HCT116 (cell line): Measurements from ENCODE around the gene NTSR1. TPM values are rescaled to one million over a fixed set of nuclear protein-coding genes. Genes with fewer than 3 reads are reported as not detected.

Experiments used
- ATAC-seq: fragments of 200-7000 bp; cut with Tn5 transposase; 2 replicates; pipeline ENCODE4 v1.9.1; 2020; ENCODE audit warnings: mild to moderate bottlenecking, moderate library complexity
- BruUV-seq: library from RNA; stranded (reverse); fragments of 400-500 nt; replicated peaks from 2 replicates; lab custom pipeline; 2021; lab: Mats Ljungman, UMichigan
- CTCF ChIA-PET: fragments of 300-600 bp; sonication (Branson Sonifier 250); formaldehyde crosslinking; loops from one replicate; lab custom pipeline; 2021; ENCODE audit warnings: antibody characterized with exemption; lab: Charles Lee
- POLR2A ChIA-PET: fragments of 300-600, 350-600 bp; sonication (Branson Sonifier 250); formaldehyde crosslinking; loops from one replicate; lab custom pipeline; 2021; ENCODE audit warnings: antibody characterized with exemption; lab: Charles Lee
- RAD21 ChIA-PET, 2 experiments: fragments of 300-600 bp; sonication (Branson Sonifier 250); formaldehyde crosslinking; loops; one replicate each; lab custom pipeline; 2023; ENCODE audit warnings: low total read pairs in 2 of 2; ENCODE audit not compliant: uncharacterized antibody in 2 of 2, unreplicated experiment in 2 of 2, low non-redundant PET in 1 of 2; lab: Charles Lee
- DNase-seq: peaks from one replicate; pipeline ENCODE4 v3.0.0-alpha.2; 2010; ENCODE audit warnings: low read depth, low spot score
- H2AFZ ChIP-seq: fragments of 200-600 bp; shearing (Covaris generic), sonication (generic); 2 replicates; pipeline ENCODE4 v1.6.1; 2017; ENCODE audit warnings: low read depth, mixed run types, mixed read lengths, antibody characterized with exemption, low read length; ENCODE audit not compliant: poor library complexity, severe bottlenecking
- H3K27ac ChIP-seq: 2 replicates; pipeline ENCODE4 v1.5.1; 2012; ENCODE audit warnings: low read depth, low read length
- H3K27me3 ChIP-seq: fragments of 200-600 bp; sonication (generic); 2 replicates; pipeline ENCODE4 v1.6.1; 2016; ENCODE audit warnings: mixed run types, low read length, mixed read lengths; ENCODE audit not compliant: insufficient read depth
- H3K36me3 ChIP-seq, 2 experiments: fragments of 200-500 bp in 1 of 2; fragments of 200-600 bp in 1 of 2; sonication (Bioruptor generic) in 1 of 2; sonication (generic) in 1 of 2; 2 replicates each; pipeline versions ENCODE4 v1.5.1 to v1.6.1; 2014 to 2016; ENCODE audit warnings: low read length in 2 of 2, inconsistent platforms in 1 of 2, mixed read lengths in 1 of 2, mixed run types in 1 of 2; ENCODE audit not compliant: insufficient read depth in 2 of 2, control insufficient read depth in 1 of 2
- H3K4me1 ChIP-seq, 2 experiments: fragments of 200-600 bp in 1 of 2; sonication (generic) in 1 of 2; 2 replicates each; pipeline versions ENCODE4 v1.5.1 to v1.6.1; 2012 to 2017; ENCODE audit warnings: low read length in 2 of 2, inconsistent platforms in 1 of 2, mild to moderate bottlenecking in 1 of 2, mixed read lengths in 1 of 2, mixed run types in 1 of 2, moderate library complexity in 1 of 2; ENCODE audit not compliant: insufficient read depth in 2 of 2, control insufficient read depth in 1 of 2
- H3K4me2 ChIP-seq: fragments of 200-600 bp; sonication (generic); 2 replicates; pipeline ENCODE4 v1.6.1; 2017; ENCODE audit warnings: mixed run types, low read length, mixed read lengths
- H3K4me3 ChIP-seq, 2 experiments: fragments of 200-600 bp in 1 of 2; sonication (generic) in 1 of 2; replicated peaks in 1 of 2; 2 replicates each; pipeline ENCODE4 v1.5.1; 2011 to 2016; ENCODE audit warnings: low read length in 2 of 2, control low read depth in 1 of 2, low read depth in 1 of 2, mild to moderate bottlenecking in 1 of 2, mixed read lengths in 1 of 2, mixed run types in 1 of 2
- H3K79me2 ChIP-seq: fragments of 200-600 bp; sonication (generic); 2 replicates; pipeline ENCODE4 v1.6.1; 2017; ENCODE audit warnings: mild to moderate bottlenecking, mixed run types, low read length, moderate library complexity, mixed read lengths; ENCODE audit not compliant: insufficient read depth
- H3K9ac ChIP-seq: fragments of 200-600 bp; sonication (generic); 2 replicates; pipeline ENCODE4 v1.6.1; 2016; ENCODE audit warnings: low read length, mixed read lengths
- H3K9me2 ChIP-seq: fragments of 200-600 bp; sonication (generic), shearing (Covaris generic); 2 replicates; pipeline ENCODE4 v1.6.1; 2017; ENCODE audit warnings: mixed run types, mild to moderate bottlenecking, moderate library complexity; ENCODE audit not compliant: insufficient read depth
- H3K9me3 ChIP-seq, 2 experiments: fragments of 200-500 bp in 1 of 2; fragments of 200-600 bp in 1 of 2; sonication (Bioruptor generic) in 1 of 2; sonication (generic) in 1 of 2; 2 replicates each; pipeline ENCODE4 v1.6.1; 2014 to 2017; ENCODE audit warnings: low read length in 2 of 2, mixed read lengths in 2 of 2, inconsistent platforms in 1 of 2, low read depth in 1 of 2, mild to moderate bottlenecking in 1 of 2, mixed run types in 1 of 2, moderate library complexity in 1 of 2; ENCODE audit not compliant: control insufficient read depth in 1 of 2, insufficient read depth in 1 of 2
- H4K20me1 ChIP-seq: fragments of 200-600 bp; sonication (generic), shearing (Covaris generic); 2 replicates; pipeline ENCODE4 v1.6.1; 2017; ENCODE audit warnings: mixed run types, mild to moderate bottlenecking, moderate library complexity; ENCODE audit not compliant: insufficient read depth
- CBX3 ChIP-seq: IDR thresholded peaks from 2 replicates; pipeline ENCODE4 v1.6.1; 2012; ENCODE audit warnings: low read depth
- CEBPB ChIP-seq: IDR thresholded peaks from 2 replicates; pipeline ENCODE4 v1.6.1; 2012; ENCODE audit warnings: low read depth
- EGR1 ChIP-seq: IDR thresholded peaks from 2 replicates; pipeline ENCODE4 v1.6.1; 2012; ENCODE audit warnings: low read depth
- ELF1 ChIP-seq: IDR thresholded peaks from 2 replicates; pipeline ENCODE4 v1.6.1; 2012; ENCODE audit warnings: low read depth, borderline replicate concordance
- EZH2 ChIP-seq: fragments of 200-600 bp; sonication (generic); IDR thresholded peaks from 2 replicates; pipeline ENCODE4 v1.6.1; 2017; ENCODE audit warnings: antibody characterized with exemption, mixed run types
- FOSL1 ChIP-seq: IDR thresholded peaks from 2 replicates; pipeline ENCODE4 v1.6.1; 2012; ENCODE audit warnings: low read depth
- POLR2A ChIP-seq: IDR thresholded peaks from 2 replicates; pipeline ENCODE4 v1.7.0; 2011; ENCODE audit warnings: borderline replicate concordance; ENCODE audit not compliant: insufficient read depth, insufficient read length; ENCODE audit errors: extremely low read depth
- POLR2AphosphoS5 ChIP-seq: IDR thresholded peaks from 2 replicates; pipeline ENCODE4 v1.6.1; 2011; ENCODE audit warnings: mild to moderate bottlenecking, low read depth, low read length, moderate library complexity
- SP1 ChIP-seq: IDR thresholded peaks from 2 replicates; pipeline ENCODE4 v1.6.1; 2012; ENCODE audit warnings: low read depth
- SRF ChIP-seq: IDR thresholded peaks from 2 replicates; pipeline ENCODE4 v1.6.1; 2012; ENCODE audit warnings: low read depth
- YY1 ChIP-seq: IDR thresholded peaks from 2 replicates; pipeline ENCODE4 v1.6.1; 2011; ENCODE audit warnings: low read length, low read depth, moderate library complexity, mild to moderate bottlenecking; ENCODE audit not compliant: insufficient replicate concordance; ENCODE audit errors: extremely low read depth
- intact Hi-C: fragments of 100-400 bp; cut with micrococcal nuclease; formaldehyde crosslinking; loops from 2 replicates; pipeline ENCODE4 v1.10.0; 2022
- total RNA-seq: library from RNA; stranded (reverse); gene quantifications from one replicate; pipeline ENCODE4 v1.2.1, GENCODE V29; 2021; ENCODE audit not compliant: unreplicated experiment
- TF ChIP-seq, protein P1 (sequence below): IDR thresholded peaks from 2 replicates; pipeline ENCODE4 v1.6.1; 2012
- TF ChIP-seq, protein P2 (sequence below): IDR thresholded peaks from 2 replicates; pipeline ENCODE4 v1.6.1; 2012

NTSR1 gene
- total RNA-seq, 1 experiment from 2014 or later: 187 TPM

DNA sequence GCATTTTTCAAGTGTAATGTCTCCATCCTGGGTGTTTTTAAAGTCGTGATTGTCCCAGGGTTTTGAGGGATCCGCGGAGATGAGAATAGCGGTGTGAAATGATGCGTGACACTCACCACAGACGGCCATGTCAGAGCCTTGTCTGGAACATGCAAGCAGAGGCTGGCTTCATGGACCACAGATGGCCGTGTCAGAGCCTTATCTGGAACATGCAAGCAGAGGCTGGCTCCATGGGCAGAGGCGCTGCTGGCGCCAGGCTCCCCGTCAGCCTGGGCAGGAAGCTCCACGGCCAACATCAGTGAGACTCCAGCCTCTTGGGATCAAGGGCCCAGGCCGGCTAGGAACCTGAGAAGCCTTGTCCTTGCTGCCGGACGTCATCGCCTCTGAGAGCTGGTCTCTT is 80.0 kb downstream of the NTSR1 start:
- Histone ChIP-seq H2AFZ (no peak overlapping the region), H3K9me3 (no peaks in the 10 kb centered on the region), H3K27me3 (no peaks in the 10 kb centered on the region), H3K4me1 (peaks cover 13 to 28% of the 10 kb centered on the region in 2 experiments), H3K79me2 (no peaks in the 10 kb centered on the region), H3K4me2 (no peak overlapping the region), H3K27ac (no peak overlapping the region), H3K36me3 (no peaks in the 10 kb centered on the region), H3K9me2 (no peaks in the 10 kb centered on the region), H4K20me1 (no peaks in the 10 kb centered on the region), H3K9ac (no peak overlapping the region), H3K4me3 (no peak overlapping the region)
- TF ChIP-seq EZH2: no peak
- ATAC-seq (no peak), DNase-seq (no peak)
- intact Hi-C loops: no loop called here
- RAD21 ChIA-PET: no interaction called here
- POLR2A ChIA-PET: no interaction called here
- no TSS peak for BruUV-seq
- CTCF ChIA-PET: no interaction called here

DNA sequence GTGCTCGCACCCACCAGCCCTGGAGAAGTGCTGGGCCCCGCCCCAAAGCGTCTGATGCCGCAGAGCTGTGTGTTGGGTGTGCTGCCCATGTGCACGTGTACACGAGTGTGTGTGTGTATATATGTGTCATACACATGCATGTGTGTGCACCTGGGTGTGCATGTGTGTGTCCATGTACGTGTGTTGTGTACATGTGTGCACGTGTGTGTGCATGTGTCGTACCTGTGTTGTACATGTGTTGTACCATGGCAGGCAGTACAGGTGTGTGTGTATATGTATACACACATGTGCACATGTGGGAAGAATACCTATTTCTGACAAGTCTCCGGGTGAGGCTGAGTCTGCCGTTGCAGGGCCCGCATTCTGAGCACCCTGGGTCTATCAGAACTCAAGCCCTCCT is 81.4 kb downstream of the NTSR1 start:
- intact Hi-C loops: loop anchor here (5.0 kb wide), 1 partner anchor 288 kb away; no protein-coding TSS in a partner anchor
- Histone ChIP-seq H3K4me2 (no peak overlapping the region), H3K4me3 (no peak overlapping the region), H3K9me3 (no peaks in the 10 kb centered on the region), H4K20me1 (no peaks in the 10 kb centered on the region), H3K27me3 (no peaks in the 10 kb centered on the region), H3K4me1 (peaks cover 15 to 40% of the 10 kb centered on the region in 2 experiments), H2AFZ (no peak overlapping the region), H3K27ac (no peak overlapping the region), H3K9me2 (no peaks in the 10 kb centered on the region), H3K79me2 (no peaks in the 10 kb centered on the region), H3K36me3 (no peaks in the 10 kb centered on the region), H3K9ac (no peak overlapping the region)
- no peak for DNase-seq
- BruUV-seq: no TSS peak
- TF ChIP-seq EGR1 (no peak), YY1 (no peak), ELF1 (no peak), CBX3 (no peak), POLR2A (no peak), SP1 (no peak), POLR2AphosphoS5 (no peak), FOSL1 (no peak), CEBPB (no peak), SRF (no peak)
- TF ChIP-seq, protein P1, sequence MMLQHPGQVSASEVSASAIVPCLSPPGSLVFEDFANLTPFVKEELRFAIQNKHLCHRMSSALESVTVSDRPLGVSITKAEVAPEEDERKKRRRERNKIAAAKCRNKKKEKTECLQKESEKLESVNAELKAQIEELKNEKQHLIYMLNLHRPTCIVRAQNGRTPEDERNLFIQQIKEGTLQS: no peak
- TF ChIP-seq, protein P2, sequence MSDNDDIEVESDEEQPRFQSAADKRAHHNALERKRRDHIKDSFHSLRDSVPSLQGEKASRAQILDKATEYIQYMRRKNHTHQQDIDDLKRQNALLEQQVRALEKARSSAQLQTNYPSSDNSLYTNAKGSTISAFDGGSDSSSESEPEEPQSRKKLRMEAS: no peak
- CTCF ChIA-PET: interaction anchor here (1.7 kb wide), 1 partner anchor 7 kb away, joined by 9 read pairs; no protein-coding TSS in a partner anchor
- RAD21 ChIA-PET: interaction anchor here in 1 of 2 experiments (0.7 kb wide), 1 partner anchor 33 kb away, joined by 5 read pairs; no protein-coding TSS in a partner anchor
- POLR2A ChIA-PET: no interaction called here
- ATAC-seq: no peak
